Naive B cell (primary cell): ENCODE data around the gene AMACR. TPM values are rescaled to one million over a fixed set of nuclear protein-coding genes. Genes with fewer than 3 reads are reported as not detected.

ENCODE experiments used
- ATAC-seq, 2 donors: fragments of 150-1000 bp; cut with Tn5 transposase; 2 replicates each; pipeline ENCODE4 v1.10.0; 2021; ENCODE audit warnings: low read depth in 2 of 2, mild to moderate bottlenecking in 2 of 2, moderate library complexity in 2 of 2
- DNase-seq: peaks from one replicate; pipeline ENCODE4 v3.0.0; 2022
- H3K27ac Mint-ChIP-seq, 6 donors: one replicate each; pipeline ENCODE4 v1.8.0; 2020 to 2022; ENCODE audit warnings: mild to moderate bottlenecking in 6 of 6, mixed read lengths in 6 of 6, moderate library complexity in 5 of 6, inconsistent platforms in 2 of 6
- H3K27me3 Mint-ChIP-seq, 3 donors: one replicate each; pipeline ENCODE4 v1.8.0; 2021 to 2022; ENCODE audit warnings: mixed read lengths in 3 of 3, mild to moderate bottlenecking in 1 of 3
- H3K36me3 Mint-ChIP-seq, 2 donors: one replicate each; pipeline ENCODE4 v1.8.0; 2020 to 2022; ENCODE audit warnings: mixed read lengths in 2 of 2, inconsistent platforms in 1 of 2, mild to moderate bottlenecking in 1 of 2
- H3K4me1 Mint-ChIP-seq, 3 donors: one replicate each; pipeline ENCODE4 v1.8.0; 2020 to 2022; ENCODE audit warnings: mixed read lengths in 3 of 3, inconsistent platforms in 1 of 3, mild to moderate bottlenecking in 1 of 3, moderate library complexity in 1 of 3
- H3K4me3 Mint-ChIP-seq, 8 donors: one replicate each; pipeline ENCODE4 v1.8.0; 2020 to 2022; ENCODE audit warnings: mild to moderate bottlenecking in 8 of 8, mixed read lengths in 8 of 8, moderate library complexity in 8 of 8, inconsistent platforms in 2 of 8
- H3K9me3 Mint-ChIP-seq, 7 donors: one replicate each; pipeline ENCODE4 v1.8.0; 2020 to 2022; ENCODE audit warnings: mixed read lengths in 7 of 7, mild to moderate bottlenecking in 5 of 7, inconsistent platforms in 2 of 7, moderate library complexity in 1 of 7
- polyA plus RNA-seq, 6 donors: library from polyadenylated mRNA; unstranded; fragments of 300-500 nt; fragmentation: Illumina TruSeq; gene quantifications; one replicate each; pipeline ENCODE4 v1.2.3, GENCODE V29; 2021; ENCODE audit warnings: low read depth in 6 of 6

The AMACR gene
- polyA plus RNA-seq: 10 to 100 TPM in 2 of 6 donors, 1 to 10 TPM in 4; 4.3 to 12.5 (median 8.3) TPM

GRCh38 chr5:34007621-34008600, at the start of gene AMACR:
Gene AMACR (minus strand): TSS chr5:34008050. CDS start chr5:34008019, 31 bp downstream.
- peak within 1 kb of the TSS; percentile 81 to 99 (median 98) for H3K4me3 Mint-ChIP-seq
- DNase-seq: peak; percentile 72

GRCh38 chr5:34057569-34057968, 49.7 kb upstream of the AMACR start:
- H3K27me3 Mint-ChIP-seq: no peaks in the 10 kb centered on the region
- ATAC-seq (no peak), DNase-seq (no peak)
- peaks cover 0 to 13% (median 4%) of the 10 kb centered on the region in 7 donors for H3K9me3 Mint-ChIP-seq
- H3K36me3 Mint-ChIP-seq: peaks cover 18 to 26% of the 10 kb centered on the region in 2 donors
- no peaks in the 10 kb centered on the region for H3K4me1 Mint-ChIP-seq
- no peak overlapping the region for H3K27ac Mint-ChIP-seq
- no peak overlapping the region for H3K4me3 Mint-ChIP-seq

More at GRCh38 chr5:34007621-34008600, at the start of gene AMACR:
- peaks cover 12 to 22% of the 10 kb centered on the region in 2 donors for H3K36me3 Mint-ChIP-seq
- H3K4me1 Mint-ChIP-seq: peaks cover 19 to 31% (median 29%) of the 10 kb centered on the region in 3 donors
- ATAC-seq: peak; percentile 84 to 85
- no peaks in the 10 kb centered on the region for H3K9me3 Mint-ChIP-seq
- H3K27ac Mint-ChIP-seq: peak within 1 kb of the TSS; percentile 65 to 94 (median 89)
- peaks cover 0 to 8% (median 0%) of the 10 kb centered on the region in 3 donors for H3K27me3 Mint-ChIP-seq

- Mint-ChIP-seq H3K4me3 (no peak overlapping the region), H3K27me3 (no peaks in the 10 kb centered on the region), H3K27ac (no peak overlapping the region), H3K4me1 (no peaks in the 10 kb centered on the region), H3K36me3 (peaks cover 18 to 22% of the 10 kb centered on the region in 2 donors), H3K9me3 (peaks cover 0 to 9% (median 2%) of the 10 kb centered on the region in 7 donors)
- no peak for ATAC-seq
- DNase-seq: no peak
These were observed 49.3 kb upstream of the AMACR start for GRCh38 chr5:34057118-34057517.

DNA sequence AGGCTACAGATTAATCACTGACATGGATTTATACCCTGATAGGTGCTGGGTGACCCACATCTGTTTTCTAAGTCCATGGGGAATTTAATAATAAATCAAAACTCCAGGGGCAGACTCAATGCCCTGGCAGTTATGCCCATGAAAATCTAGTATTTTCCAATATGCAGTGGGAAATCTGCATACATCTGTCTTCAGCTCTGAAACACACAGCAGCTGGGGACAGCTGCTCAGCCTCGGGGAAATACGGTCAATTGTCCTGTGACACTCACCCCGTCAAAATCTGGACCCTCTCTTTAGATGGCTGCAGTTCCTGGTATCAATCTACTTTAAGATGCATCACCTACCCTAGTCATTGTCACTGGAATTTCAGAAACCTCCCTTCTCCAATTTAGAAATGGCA, 47.8 kb upstream of the AMACR start:
- DNase-seq (no peak), ATAC-seq (no peak)
- H3K4me3 Mint-ChIP-seq: no peak overlapping the region
- no peaks in the 10 kb centered on the region for H3K27me3 Mint-ChIP-seq
- H3K9me3 Mint-ChIP-seq: no peaks in the 10 kb centered on the region
- peaks cover 22 to 31% of the 10 kb centered on the region in 2 donors for H3K36me3 Mint-ChIP-seq
- no peak overlapping the region for H3K27ac Mint-ChIP-seq
- H3K4me1 Mint-ChIP-seq: no peaks in the 10 kb centered on the region

GRCh38 chr5:34054400-34054729, 46.5 kb upstream of the AMACR start:
- no peak for DNase-seq
- Mint-ChIP-seq H3K4me3 (no peak overlapping the region), H3K27me3 (no peaks in the 10 kb centered on the region), H3K4me1 (no peaks in the 10 kb centered on the region), H3K36me3 (peaks cover 32 to 40% of the 10 kb centered on the region in 2 donors), H3K27ac (no peak overlapping the region), H3K9me3 (no peaks in the 10 kb centered on the region)
- ATAC-seq: no peak

DNA sequence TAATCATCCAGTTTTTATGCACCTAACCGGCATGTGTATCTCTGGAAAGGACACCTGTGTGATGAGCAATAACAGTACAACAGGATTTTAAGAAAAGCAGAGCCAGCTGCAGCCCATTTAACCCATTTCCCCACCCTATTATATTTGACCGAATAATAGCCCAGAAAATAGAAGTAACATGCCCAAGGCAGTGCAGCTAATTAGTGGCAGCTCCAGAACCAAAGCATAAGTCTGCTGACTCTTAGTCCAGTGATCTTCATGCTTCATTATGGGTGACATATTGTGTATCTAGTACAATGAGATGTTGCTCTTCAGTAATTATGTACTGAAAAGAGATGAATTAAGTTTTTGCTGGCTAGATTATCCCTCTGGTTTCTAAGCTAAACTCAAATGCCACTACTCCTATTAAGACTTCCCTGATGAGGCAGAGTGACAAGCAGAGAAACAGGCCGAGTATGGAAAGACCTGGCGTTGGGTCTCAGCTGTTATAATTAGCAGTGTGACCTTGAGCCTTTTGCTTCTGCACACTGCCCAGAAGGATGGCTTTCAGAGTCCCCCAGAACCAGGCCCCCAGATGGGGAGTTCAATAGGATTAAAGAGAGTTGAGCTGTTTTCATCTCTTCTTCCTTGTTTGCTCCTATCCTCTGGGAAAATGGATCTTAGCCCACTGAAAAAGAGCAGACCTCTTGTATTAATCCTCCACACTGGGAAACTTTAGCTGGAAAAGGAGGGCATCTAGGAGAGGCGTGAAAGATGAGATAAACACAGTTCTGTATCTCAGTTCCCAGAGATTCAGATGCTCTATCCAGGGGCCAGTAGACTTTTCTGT, 45.9 kb upstream of the AMACR start:
- peak overlapping the region in 1 of 8 donors; percentile 6 for H3K4me3 Mint-ChIP-seq
- no peaks in the 10 kb centered on the region for H3K9me3 Mint-ChIP-seq
- H3K4me1 Mint-ChIP-seq: no peaks in the 10 kb centered on the region
- no peaks in the 10 kb centered on the region for H3K27me3 Mint-ChIP-seq
- H3K27ac Mint-ChIP-seq: peak overlapping the region in 2 of 6 donors; percentile 44 to 77
- DNase-seq (no peak), ATAC-seq (no peak)
- H3K36me3 Mint-ChIP-seq: peaks cover 32 to 35% of the 10 kb centered on the region in 2 donors

GRCh38 chr5:34053133-34053532, 45.3 kb upstream of the AMACR start:
- peaks cover 0 to 1% (median 0%) of the 10 kb centered on the region in 7 donors for H3K9me3 Mint-ChIP-seq
- H3K27ac Mint-ChIP-seq: peak overlapping the region in 2 of 6 donors; percentile 40 to 44
- no peak overlapping the region for H3K4me3 Mint-ChIP-seq
- H3K36me3 Mint-ChIP-seq: peaks cover 29 to 30% of the 10 kb centered on the region in 2 donors
- H3K27me3 Mint-ChIP-seq: no peaks in the 10 kb centered on the region
- DNase-seq: no peak
- ATAC-seq: no peak
- no peaks in the 10 kb centered on the region for H3K4me1 Mint-ChIP-seq

DNA sequence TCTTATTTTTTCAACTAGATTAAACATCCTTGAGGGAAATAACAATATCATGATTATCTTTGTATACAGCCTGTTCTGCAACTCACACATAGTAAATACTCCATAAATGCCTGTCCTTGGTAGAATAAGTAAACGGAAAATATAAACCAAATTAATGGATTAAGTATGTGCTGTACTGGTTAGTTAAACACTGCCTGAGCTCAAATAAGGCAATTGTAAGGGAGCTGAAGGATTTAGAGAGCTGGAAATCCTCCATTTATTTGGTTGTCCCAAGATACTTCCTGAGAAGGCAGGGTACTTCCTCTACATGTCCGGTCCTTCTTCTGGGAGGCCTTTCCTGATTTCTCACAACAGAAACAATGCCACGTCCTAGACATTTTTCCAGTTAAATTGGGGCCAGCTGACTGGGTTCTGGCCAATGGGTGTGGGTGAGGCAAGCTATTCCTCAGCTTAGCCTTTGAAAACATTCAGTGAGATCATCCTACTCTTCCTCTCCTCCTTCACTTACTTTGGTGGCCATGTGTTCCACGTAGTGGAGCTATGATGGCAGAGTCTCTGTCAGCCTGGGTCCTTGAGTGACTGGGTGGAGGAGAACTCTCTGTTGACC, 43.6 kb upstream of the AMACR start:
- no peaks in the 10 kb centered on the region for H3K4me1 Mint-ChIP-seq
- no peak for ATAC-seq
- no peaks in the 10 kb centered on the region for H3K27me3 Mint-ChIP-seq
- peaks cover 0 to 4% (median 0%) of the 10 kb centered on the region in 7 donors for H3K9me3 Mint-ChIP-seq
- no peak for DNase-seq
- H3K36me3 Mint-ChIP-seq: peaks cover 22 to 32% of the 10 kb centered on the region in 2 donors
- H3K4me3 Mint-ChIP-seq: no peak overlapping the region
- H3K27ac Mint-ChIP-seq: no peak overlapping the region

DNA sequence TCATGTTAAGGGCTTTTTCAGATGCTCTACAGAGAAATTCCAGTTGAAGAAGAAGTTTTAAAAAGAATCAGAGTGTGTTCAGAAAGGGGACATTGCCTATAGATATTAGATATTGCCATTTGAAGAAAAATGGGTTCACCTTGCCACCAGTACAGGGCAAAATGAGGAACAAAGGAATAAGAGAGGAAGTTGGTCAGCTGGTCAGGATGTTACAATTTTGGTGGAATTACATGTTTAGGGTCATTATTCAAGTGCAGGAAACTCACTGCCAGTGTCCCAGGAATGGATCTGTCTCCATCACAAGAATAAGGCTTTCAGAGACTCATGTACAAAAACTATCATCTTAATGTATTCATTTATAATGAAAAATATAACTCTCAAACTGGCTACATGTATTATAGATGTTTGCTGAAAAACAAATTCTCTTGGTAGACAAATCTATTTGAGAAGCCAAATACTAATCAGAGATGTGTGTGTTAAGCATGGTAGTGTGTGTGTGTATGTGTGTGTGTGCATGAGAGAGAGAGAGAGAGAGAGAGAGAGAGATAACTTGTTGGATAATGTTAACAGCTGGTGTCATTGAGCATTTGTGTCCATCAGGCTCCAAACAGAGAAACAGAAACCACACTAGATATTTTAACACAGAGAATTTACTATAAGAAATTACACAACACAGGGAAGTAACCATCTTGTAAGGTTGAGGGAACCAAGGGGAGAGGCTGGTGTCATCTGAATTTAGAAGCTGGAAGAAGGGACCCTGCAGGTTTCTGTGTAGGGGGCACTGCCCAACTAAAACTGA, 40.1 kb upstream of the AMACR start:
- H3K27ac Mint-ChIP-seq: peak overlapping the region in 2 of 6 donors; percentile 1 to 8

DNA sequence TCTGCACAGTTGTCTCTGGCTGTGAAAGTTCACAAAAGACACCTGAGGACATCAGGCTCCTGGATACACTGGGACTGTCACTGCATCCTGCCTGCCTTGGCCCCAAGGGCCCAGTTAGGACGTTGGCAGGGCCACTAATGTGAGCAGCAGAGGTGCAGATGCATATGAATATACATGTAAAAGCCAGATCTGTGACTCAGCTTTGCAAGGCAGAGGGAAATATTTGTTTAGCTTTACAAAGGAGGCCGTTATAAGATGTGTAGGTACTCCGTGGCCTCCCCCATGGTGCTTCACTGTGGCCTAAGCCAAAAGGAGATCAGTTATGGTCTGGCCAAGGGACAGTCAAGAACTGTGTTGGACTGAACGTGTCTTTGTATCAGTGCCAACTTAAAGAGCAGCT, 39.3 kb upstream of the AMACR start:
- Mint-ChIP-seq H3K27me3 (no peaks in the 10 kb centered on the region), H3K4me1 (peaks cover 16 to 23% (median 20%) of the 10 kb centered on the region in 3 donors), H3K4me3 (no peak overlapping the region), H3K9me3 (peaks cover 0 to 4% (median 0%) of the 10 kb centered on the region in 7 donors), H3K36me3 (peaks cover 22 to 29% of the 10 kb centered on the region in 2 donors), H3K27ac (no peak overlapping the region)
- ATAC-seq (no peak), DNase-seq (no peak)

More for the DNA sequence above, 40.1 kb upstream of the AMACR start:
- no peak for ATAC-seq
- Mint-ChIP-seq H3K27me3 (no peaks in the 10 kb centered on the region), H3K4me3 (no peak overlapping the region), H3K9me3 (peaks cover 0 to 4% (median 0%) of the 10 kb centered on the region in 7 donors), H3K36me3 (peaks cover 22 to 32% of the 10 kb centered on the region in 2 donors), H3K4me1 (peaks cover 8 to 14% (median 11%) of the 10 kb centered on the region in 3 donors)
- DNase-seq: no peak

- Mint-ChIP-seq H3K27me3 (no peaks in the 10 kb centered on the region), H3K4me3 (no peak overlapping the region), H3K4me1 (peaks cover 16 to 30% (median 26%) of the 10 kb centered on the region in 3 donors), H3K36me3 (peaks cover 12 to 21% of the 10 kb centered on the region in 2 donors), H3K27ac (no peak overlapping the region), H3K9me3 (peaks cover 0 to 4% (median 0%) of the 10 kb centered on the region in 7 donors)
- no peak for DNase-seq
- no peak for ATAC-seq
These were observed 38.1 kb upstream of the AMACR start for GRCh38 chr5:34045996-34046395.

DNA sequence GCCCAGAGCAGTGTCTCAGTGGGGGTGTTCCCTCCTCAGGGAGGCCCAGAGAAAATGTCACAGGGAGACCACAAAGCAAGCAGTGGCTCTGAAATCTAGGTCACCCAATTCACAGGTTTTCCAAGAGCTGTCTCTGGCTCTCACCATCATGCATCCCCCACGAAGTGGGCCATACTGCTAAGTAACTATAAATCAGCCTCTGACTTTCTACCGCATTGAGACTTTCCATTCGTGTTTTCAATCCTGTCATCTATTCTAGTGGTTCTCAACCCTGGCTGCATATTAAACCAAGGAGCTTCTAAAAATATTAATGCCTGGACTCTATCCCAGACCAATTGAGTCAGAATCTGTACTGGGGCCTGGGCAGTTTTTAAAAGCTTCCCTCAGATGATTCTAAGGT, 37.2 kb upstream of the AMACR start:
- peaks cover 3 to 12% of the 10 kb centered on the region in 2 donors for H3K36me3 Mint-ChIP-seq
- peaks cover 0 to 4% (median 0%) of the 10 kb centered on the region in 7 donors for H3K9me3 Mint-ChIP-seq
- H3K27ac Mint-ChIP-seq: no peak overlapping the region
- ATAC-seq (no peak), DNase-seq (no peak)
- H3K4me3 Mint-ChIP-seq: no peak overlapping the region
- H3K4me1 Mint-ChIP-seq: peaks cover 16 to 30% (median 26%) of the 10 kb centered on the region in 3 donors
- no peaks in the 10 kb centered on the region for H3K27me3 Mint-ChIP-seq
